HG03139 (cell line): Measurements from ENCODE around the gene DUSP9.
"Not testable (repeated sequence)": the region's sequence is repeated elsewhere in the genome, so short reads cannot be mapped to it uniquely, and the experiment has no call there.

Experiments
- ATAC-seq: cut with Tn5 transposase; IDR thresholded peaks from one replicate; pipeline ENCODE4 v1.9.1; 2021; ENCODE audit not compliant: unreplicated experiment

Gene DUSP9

DNA sequence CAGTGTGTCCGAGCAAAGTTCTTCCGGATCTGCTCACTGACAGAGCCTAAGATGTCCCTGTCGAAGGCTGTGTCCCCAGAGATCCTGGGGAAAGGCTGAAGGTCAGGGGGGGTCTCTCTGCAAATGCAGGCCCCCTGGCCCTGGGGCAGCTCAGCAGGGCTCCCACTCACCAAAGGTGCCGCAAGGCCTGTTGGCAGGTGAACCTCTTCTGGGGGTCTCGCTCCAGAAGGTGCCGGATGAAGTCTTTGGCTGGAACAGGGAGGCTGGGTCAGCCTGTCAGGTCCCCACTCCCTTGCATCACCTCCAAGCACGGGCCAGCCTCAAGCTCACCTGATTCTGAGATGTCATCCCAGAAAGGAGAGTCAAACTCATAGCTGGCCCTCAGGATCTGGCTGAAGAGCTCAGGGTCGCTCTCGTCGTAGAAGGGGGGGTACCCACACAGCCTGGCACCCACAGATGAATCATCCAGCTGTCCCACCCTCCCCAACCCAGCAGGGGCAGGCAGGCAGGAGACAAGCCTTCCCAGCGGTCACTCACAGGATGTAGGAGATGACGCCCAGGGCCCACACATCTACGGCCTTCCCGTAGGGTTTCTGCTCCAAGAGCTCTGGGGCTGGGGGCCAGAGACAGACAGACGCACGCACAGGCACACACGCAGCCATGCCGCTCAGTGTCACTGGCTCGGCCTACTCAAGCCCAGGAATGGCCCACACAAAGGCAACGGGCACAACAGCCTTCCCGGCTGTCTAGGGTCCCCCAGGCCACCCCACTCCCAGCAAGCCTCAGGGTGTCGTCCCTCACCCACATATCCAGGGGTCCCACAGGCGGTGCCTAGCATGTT lies 24.0 kb downstream of the DUSP9 start:
- ATAC-seq = no peak

DNA sequence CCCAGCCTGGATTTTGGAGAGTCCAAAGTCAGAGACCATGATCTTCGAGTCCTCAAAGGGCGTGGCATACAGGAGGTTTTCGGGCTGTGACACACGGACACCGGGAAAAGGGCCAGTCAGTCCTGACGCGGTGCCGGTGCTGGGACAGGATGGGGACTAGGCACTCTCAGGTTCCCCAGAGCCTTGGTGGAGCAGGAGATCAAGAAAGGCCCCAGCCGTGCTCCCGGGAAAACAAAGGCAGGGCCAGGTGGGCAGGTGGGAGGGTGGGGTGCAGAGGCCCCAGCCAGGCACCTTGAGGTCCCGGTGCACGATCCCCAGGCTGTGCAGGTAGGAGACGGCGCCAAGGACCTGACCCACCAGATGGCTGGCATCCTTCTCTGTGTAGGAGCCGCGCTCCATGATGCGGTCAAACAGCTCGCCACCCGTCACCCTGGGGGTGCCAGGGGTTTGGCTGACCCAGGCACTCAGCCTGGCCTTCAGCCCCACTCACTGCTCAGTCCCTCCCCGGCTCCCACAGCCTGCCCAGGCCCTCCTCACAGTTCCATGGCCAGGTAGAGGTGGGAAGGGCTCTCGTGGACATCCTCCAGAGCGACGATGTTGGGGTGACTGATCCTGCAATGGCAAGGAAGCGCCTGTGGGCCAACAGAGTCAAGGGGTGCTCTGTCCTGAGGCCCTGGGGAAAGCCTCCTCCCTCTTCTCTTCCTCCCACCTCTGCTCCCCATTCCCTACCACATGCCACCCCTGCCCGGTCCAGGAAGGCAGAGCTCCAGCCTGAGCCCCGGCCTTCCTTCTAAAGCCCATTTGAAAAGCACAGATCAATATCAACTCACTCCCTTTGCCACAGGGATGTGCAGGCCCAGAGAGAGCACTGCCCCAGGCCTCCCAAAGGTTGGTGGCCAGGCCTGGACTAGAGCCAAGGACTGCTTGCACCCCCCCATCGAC lies 24.9 kb downstream of the DUSP9 start:
- no peak for ATAC-seq

DNA sequence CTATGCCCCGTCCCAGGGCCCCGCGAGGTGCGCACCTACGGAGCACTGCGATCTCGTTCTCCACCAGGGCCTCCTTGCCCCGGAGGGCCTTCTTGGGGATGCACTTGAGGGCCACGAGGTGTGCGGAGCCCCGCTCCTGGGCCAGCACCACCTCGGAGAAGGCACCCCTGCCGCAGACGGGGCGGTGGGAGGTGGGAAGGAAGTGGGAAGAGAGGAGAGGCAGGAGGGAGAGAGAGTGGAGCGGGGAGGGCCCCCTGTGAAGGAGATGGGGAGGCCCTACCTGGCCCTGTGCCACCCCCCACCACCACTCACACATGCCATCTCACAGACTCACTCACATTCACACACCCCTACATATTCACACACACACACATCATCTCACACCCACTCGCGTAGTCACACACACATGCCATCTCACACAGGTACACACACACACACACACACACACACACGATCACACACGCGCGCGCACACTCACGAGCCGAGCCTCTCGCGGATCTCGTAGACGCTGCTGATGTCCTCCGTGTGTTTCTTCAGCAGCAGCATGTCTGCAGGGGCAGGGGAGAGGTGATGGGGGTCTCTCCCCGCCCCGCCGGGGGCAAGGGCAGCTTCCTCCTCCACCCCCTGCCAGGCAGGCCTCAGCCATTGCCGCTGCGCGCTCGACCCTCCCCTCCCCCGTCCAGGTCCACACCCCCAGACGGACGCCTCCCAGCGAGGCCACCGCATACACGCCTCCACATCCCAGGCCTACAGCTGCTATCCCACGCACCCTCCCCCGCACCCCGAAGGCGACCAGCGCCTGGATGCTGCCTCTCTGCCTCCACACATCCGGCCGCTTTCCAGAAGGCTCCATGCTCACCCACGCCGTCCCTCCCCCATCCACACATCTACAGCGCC lies 25.8 kb downstream of the DUSP9 start:
- ATAC-seq = no peak

DNA sequence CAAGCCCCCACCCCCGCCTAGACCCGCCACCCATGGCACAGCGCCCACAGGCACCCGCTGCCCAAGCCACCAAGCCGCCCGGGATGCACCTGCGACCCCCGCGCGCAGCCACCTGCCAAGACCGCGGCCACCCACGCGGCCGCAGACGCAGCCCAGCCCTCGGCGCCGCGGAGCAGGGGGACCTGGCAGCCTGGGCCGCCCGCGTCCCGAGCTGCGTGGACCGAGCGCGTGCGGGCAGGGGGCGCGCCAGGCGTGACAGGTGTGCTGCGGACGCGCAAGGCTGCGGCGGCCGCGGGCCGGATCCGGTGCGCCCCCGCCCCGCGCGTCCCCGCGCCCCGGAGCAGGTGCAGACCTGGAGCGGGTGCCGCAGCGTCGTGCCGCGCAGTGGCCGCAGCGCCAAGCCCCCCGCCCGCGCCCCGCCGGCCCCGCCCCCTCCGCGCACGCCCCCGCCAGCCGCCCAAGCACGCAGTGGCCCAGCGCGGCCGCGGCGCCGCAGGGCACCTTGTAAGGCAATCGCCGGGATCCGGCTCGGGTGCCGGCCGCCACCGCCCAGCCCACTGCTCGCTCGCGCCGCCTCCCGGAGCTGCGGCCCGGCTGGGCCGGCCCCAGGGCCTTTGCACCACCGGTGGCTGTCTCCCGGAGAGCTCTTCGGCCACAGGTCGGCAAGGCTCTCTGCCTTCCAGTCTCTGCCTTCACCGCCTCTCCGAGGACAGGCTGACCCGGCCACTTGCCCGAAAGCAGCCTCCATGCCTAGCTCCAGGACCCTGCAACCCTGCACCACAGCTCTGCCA lies 26.6 kb downstream of the DUSP9 start, which contains the start of gene PNCK:
PNCK (minus strand) TSS at position 386 of the 791 bp plus-strand sequence. CDS start 737 bp downstream, outside the sequence.
- ATAC-seq = no peak

DNA sequence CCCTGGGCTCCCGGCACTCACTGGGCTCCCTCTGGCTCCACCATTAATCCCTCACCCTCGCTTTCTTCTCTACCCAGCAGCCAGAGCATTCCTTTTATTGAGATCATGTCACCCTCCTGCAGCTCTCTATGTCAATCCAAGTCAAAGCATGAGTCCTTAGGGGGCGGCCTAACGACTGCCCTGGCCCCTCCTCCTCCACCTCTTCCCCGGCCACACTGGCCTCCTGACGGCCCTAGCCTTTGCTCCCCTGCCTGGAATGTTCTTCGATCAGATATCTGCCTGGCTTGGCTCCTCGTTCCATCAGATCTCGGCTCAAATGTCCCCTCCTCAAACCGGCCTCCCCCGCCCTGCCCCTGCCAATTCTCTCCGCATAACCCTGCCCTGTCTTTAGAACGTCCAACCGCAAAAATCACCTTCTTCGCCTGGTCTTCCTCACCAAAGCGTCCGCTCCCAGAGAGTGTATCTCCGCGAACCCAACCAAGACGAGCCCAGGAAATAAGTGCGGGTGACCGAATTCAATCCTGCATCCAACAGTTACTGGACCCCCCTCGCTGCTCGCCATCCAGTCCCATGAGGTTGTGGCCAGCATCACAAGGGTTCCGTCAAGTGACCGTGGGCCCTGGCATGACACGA lies 27.3 kb downstream of the DUSP9 start:
- no peak for ATAC-seq

DNA sequence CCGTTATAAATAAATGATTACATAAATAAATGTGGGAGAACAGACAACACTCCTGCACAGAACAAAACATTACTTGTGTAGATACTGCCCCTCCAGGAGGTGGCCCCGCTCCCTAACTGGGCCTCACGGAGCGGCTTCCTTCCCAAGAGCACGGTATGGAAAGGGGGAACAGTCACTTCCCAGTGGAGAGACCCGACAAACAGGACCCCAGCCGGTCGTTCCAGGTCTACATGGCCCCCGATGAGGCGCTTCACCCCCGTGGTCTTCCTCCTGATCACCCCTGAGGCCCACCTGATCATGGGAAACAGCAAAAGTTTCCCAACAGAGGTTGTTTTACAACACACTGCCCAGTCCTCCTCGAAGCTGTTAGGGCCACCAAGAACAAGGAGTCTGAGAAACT lies 34.2 kb downstream of the DUSP9 start:
- ATAC-seq = no peak

DNA sequence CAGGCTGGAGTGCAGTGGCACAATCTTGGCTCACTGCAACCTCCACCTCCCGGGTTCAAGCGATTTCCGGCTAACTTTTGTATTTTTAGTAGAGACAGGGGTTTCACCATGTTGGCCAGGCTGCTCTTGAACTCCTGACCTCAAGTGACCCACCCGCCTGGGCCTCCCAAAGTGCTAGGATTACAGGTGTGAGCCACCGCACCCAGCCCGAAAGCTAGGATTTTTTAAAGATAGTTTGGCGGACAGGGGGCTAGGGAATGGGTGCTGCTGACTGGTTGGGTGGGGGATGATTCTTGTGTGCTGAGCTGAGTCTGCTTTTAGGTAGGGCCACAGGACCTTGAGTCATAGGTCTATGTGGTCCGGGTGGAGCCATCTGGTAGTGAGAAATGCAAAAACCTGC lies 36.5 kb downstream of the DUSP9 start:
- ATAC-seq = not testable (repeated sequence)

DNA sequence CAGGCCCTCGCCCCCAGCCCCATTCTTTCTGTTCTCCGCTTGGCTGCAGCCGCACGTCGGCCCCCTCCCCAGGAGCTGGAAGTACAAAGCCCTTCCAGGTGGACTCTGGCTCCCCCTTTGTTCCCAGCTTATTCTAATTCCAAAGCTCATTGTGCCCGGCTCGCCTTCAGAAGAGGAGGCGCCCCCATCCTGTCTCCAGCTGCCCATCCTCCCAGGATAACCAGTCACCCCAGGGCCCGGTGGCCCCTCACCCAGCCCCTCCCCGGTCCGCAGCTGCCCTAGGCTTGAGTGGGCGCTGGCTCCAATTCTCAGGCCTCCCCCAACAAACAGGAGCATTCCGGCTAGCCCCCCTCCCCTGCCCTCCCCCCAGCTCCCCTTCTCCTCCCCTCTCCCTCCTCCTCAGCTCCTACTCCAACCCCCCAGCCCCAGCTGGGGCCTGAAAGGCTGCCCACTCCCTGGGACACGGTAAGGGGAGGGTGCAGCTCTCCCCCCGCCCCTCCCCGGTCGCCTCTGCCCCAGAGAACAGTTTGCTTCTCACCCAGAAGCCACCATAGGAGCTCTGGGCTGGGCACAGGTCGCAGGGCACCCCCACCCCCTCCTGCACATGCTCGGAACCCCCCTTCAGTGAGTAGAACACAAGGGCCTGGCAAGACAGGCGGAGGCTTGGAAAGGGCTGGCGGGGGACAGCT lies 37.6 kb downstream of the DUSP9 start:
- no peak for ATAC-seq

DNA sequence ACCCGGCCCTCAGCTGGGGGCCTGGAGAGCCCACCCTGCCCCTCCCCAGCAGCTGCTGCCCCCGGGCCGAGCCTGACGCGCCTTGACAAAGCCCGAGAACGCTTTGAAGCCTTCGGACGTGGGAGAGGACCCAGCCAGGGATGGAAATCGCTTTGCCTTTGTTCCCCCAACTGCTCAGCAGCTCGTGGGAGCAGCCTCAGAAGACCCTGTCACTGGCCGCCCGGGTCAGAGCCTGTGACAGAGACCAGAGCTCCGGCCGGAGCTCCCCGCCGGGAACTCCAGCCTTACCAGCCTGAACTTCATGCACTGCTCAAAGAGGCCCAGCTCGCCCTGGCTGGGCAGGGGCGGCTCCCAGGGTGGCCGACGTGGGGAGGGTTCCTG lies 38.1 kb downstream of the DUSP9 start:
- ATAC-seq = no peak

DNA sequence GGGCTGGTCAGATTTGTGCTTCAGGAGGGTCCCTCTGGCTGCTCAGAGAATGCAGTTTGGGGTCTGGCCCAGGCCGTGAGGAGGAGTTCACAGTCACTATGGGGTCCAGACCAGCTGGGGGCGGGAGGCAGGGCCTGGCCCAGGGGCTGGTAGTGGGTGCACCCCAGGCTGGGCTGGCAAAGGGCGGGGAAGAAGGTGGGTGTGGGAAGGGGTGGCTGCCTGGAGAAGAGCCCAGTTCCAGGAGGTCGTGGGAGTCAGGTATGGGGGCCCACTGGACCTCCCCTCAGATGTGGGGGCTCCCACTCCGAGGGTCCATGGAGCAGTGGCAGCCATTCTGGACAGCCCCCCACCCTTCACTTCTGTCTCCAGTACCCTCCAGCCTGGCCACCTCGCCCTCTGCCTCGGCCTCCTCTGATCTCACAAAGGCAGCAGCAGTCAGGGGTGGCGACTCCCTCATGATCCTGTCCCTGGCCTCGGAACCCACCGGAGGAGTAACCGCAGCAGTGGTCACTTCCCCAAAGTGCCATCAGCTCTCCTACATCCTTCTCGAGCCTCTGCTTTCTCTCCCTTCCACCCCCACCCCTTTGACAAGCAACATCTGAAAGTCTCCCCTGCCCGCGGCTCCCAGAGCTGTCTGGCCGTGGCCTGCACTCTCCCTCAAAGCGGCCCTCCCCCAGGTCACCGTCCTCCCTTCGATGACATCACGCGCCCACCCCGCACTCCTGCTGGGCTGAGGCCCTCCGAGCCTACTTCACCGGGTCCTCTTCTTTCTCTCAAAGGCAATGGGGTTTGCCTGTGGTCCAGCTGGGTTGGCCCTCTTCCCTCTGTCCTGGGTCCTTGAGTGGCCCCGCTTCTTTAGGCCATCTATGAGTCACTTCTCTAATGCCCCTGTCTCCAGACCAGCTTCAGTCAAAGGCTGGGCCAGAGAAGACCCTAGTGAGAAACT lies 39.0 kb downstream of the DUSP9 start:
- no peak for ATAC-seq

DNA sequence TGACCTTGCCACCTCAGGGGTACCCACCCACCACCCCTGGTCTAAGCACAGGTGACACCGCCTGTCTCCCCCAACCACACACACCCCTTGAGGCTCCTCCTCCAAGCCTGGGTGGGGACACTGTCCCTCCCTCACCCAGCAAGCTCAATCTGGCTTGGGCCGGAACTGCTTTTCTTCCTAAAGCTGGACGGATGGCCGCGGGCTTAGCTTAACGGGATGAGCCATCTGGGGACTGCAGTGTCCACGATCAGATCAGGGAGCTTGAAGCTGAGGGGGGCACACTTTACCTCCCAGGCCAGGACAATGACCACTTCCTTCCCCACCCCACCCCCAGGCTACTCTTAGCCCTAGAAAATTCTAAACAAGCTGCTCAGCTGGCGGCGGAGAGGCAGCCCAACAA lies 39.7 kb downstream of the DUSP9 start:
- ATAC-seq = no peak

DNA sequence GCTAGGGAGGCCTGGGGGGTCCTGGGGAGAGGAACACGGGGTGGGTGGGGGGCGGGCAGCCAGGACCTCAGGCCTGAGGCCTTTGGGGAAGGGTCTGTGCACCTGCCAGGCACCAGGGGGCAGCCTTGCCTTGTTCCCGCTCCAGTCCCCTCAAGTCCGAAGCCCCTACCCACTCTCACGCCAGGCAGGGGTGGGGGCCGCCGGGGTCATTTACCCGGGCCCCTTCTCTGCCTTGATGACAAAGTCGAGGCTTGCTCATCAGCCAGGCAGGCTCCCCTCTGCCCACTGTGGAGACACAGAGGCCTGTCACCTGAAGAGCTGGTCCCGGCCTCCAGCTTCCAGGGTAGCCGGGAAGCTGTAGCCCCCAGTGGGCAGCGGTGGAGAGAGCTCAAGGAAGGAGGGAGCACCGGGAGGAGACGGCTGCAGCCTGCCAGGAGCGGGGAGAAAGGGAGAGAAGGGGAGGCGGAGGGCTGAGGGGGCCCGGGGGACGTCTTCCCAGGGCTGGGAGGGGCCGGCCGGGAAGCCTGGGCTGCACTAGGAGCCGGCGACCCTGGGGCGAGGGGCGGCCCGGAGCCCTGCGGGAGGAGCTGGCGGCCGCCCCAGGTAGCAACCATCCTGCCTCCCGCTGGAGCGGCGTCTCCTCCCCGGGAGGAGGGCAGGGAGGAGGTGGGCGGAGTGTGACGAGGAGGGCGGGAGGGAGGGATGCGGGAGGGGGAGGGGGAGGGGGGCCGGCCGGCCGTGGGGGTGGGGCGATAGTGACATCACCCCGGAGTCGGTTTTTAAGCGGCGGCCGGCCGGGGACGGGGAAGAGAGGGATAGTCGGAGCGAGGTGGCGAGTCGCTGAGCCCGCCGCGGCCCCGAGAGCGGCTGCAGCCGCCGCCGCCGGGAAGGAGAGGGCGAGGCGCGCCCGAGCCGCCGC lies 40.4 kb downstream of the DUSP9 start, which contains the start of gene SLC6A8:
SLC6A8 (plus strand) TSS at position 806 of the 919 bp plus-strand sequence. CDS start 649 bp downstream, outside the sequence.
- no peak for ATAC-seq

DNA sequence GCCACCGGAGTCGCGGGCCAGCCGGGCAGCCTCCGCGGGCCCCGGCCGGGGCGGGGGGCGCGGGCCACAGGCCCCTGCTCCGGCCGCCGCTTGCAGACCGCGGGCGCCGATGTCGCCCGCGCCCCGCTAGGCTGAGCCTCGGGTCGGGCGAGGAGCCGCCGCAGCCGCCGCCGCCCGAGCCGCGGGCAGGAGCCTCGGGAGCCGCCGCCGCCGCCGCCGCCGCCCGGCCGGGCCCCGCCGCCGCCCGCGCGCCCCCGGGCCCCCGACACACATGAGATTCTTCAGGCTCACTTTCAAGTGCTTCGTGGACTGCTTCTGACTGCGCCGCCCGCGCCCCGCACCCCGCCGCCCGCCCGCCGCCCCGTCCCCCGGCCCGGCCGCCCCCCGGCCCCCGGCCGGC lies 41.1 kb downstream of the DUSP9 start:
- ATAC-seq = no peak

DNA sequence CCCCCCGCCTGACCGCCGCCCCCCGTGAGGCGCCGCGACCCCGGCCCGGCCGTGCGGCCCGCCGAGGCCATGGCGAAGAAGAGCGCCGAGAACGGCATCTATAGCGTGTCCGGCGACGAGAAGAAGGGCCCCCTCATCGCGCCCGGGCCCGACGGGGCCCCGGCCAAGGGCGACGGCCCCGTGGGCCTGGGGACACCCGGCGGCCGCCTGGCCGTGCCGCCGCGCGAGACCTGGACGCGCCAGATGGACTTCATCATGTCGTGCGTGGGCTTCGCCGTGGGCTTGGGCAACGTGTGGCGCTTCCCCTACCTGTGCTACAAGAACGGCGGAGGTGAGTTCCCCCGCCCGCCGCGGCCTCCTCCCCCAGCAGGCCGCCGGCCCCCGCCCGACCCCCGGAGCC lies 41.5 kb downstream of the DUSP9 start:
- ATAC-seq = no peak

DNA sequence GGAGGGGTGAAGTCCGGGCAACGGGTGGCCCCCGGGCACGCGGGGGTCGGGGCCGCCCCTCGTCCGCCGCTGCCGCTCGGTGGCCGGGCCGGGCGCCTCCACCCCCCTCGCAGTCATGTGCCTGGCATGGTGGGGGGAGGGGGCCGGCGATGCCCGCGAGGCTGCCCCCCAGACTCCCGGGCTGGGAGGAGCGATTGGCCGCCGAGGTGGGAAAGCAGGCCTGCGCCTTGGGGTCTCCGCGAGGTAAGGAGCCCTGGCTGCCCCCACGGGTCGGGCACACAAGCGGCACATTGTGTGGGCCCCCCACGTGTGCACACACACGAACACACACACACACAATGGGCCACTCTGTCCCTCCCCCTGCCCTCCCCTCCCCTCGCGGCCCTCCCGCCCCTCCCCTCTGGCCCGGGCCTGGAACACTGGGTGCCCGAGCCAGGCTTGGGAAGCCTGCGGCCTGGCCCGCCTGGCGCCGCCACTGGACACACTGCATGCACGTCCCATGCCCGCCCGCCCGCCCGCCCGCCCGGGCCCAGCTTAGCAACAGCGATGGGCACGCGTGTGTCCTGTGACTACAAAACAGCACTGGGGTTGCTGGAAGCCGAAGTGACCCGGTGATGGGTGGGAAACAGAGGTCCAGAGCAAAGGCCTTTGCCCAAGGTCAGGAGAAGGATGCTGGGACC lies 42.0 kb downstream of the DUSP9 start:
- no peak for ATAC-seq
